Glomerular visceral epithelial cell (primary cell): ENCODE data around the gene MACROD2.

Experiments used
- DNase-seq: peaks from one replicate; pipeline ENCODE4 v3.0.0-alpha.2; 2016; ENCODE audit errors: extremely low spot score

MACROD2 gene

GRCh38 chr20:16013631-16014030, 2018.3 kb downstream of the MACROD2 start:
- no peak for DNase-seq

GRCh38 chr20:16014436-16014835, 2019.1 kb downstream of the MACROD2 start:
- DNase-seq, result no peak

GRCh38 chr20:16017656-16018055, 2022.3 kb downstream of the MACROD2 start:
- peak; percentile 66 for DNase-seq

- DNase-seq, result peak; percentile 16
These were observed 2023.6 kb downstream of the MACROD2 start for GRCh38 chr20:16018881-16019280.

- DNase-seq, result peak; percentile 96
These were observed 2025.7 kb downstream of the MACROD2 start for GRCh38 chr20:16020971-16021370.

- DNase-seq, result no peak
These were observed 2029.8 kb downstream of the MACROD2 start for GRCh38 chr20:16025084-16025483.

GRCh38 chr20:16027686-16028085, 2032.4 kb downstream of the MACROD2 start:
- no peak for DNase-seq

GRCh38 chr20:16028923-16029322, 2033.6 kb downstream of the MACROD2 start:
- no peak for DNase-seq

GRCh38 chr20:16030253-16030652, 2034.9 kb downstream of the MACROD2 start:
- DNase-seq, result no peak

- DNase-seq, result no peak
These were observed 2040.3 kb downstream of the MACROD2 start for GRCh38 chr20:16035576-16035975.

GRCh38 chr20:16036331-16036730, 2041.0 kb downstream of the MACROD2 start:
- no peak for DNase-seq

GRCh38 chr20:16040742-16041141, 2045.4 kb downstream of the MACROD2 start:
- no peak for DNase-seq

- no peak for DNase-seq
These were observed 2047.4 kb downstream of the MACROD2 start for GRCh38 chr20:16042731-16043130.

- DNase-seq, result no peak
These were observed 2048.6 kb downstream of the MACROD2 start for GRCh38 chr20:16043931-16044330.

- DNase-seq, result no peak
These were observed 2053.6 kb downstream of the MACROD2 start for GRCh38 chr20:16048876-16049275.

- no peak for DNase-seq
These were observed 2054.3 kb downstream of the MACROD2 start for GRCh38 chr20:16049529-16050093.

GRCh38 chr20:16050366-16050765, 2055.1 kb downstream of the MACROD2 start:
- DNase-seq, result no peak

GRCh38 chr20:16051968-16052367, 2056.7 kb downstream of the MACROD2 start:
- DNase-seq, result no peak

- no peak for DNase-seq
These were observed 2057.1 kb downstream of the MACROD2 start for GRCh38 chr20:16052456-16052855.

- no peak for DNase-seq
These were observed 2059.7 kb downstream of the MACROD2 start for GRCh38 chr20:16054985-16055384.

- no peak for DNase-seq
These were observed 2062.3 kb downstream of the MACROD2 start for GRCh38 chr20:16057651-16058050.

GRCh38 chr20:16058268-16058667, 2063.0 kb downstream of the MACROD2 start:
- DNase-seq, result no peak

GRCh38 chr20:16059841-16060240, 2064.5 kb downstream of the MACROD2 start:
- DNase-seq, result no peak

- no peak for DNase-seq
These were observed 2066.0 kb downstream of the MACROD2 start for GRCh38 chr20:16061351-16061750.
